ENCODE data around the gene MCRIP2.

MCRIP2 gene

DNA sequence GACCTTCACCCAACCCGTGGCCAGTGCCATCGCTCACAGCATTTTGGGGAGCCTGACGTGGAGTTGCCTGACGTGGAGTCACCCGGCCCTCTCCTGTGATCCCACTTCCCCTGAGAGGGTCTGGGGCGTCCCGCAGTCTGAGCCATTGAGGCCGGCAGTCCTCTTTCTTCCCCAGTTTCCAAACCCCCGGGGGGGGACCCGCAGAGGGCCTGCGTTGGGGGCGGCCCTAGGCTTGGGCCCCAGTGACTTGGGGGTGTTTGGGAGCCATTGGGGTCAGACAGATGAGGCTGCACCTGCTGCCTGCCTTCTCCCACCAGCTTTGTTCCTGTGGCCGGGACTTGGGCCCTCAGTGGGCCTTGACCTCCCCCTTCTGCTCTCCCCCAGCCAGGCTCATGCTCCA lies 28.0 kb downstream of the MCRIP2 start:
- DNase-seq (ENCODE audit: low read depth in 2 of 2), result no peak

DNA sequence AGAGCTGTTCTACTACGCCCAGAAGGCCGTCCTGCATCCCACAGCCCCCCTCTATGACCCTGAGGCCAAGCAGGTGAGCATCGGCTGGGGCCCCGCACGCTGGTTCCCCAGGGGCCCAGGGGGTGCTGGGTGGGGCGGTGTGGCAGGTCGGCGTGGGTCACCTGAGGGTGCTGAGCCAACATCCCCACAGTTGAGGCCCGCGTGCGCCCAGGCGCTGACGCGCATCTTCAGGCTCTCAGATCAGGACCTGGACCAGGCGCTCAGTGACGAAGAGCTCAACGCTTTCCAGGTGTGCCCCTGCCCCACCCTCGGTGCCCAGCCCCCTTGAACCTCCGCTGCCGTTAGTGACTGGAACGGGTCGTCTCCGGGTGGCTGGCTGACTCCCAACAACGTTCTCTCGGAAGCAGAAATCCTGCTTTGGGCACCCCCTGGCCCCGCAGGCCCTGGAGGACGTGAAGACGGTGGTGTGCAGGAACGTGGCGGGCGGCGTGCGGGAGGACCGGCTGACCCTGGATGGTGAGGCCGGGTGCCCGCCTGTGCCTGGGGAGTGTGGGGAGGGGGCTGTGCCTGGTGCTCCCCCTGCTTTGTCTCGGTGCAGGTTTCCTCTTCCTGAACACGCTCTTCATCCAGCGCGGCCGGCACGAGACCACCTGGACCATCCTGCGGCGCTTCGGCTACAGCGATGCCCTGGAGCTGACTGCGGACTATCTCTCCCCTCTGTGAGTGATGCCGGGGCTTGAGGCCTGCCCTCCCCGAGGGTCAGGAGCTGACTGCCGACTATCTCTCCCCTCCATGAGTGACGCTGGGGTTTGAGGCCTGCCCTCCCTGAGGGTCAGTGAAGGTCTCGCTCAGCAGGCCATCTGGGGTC lies 29.1 kb downstream of the MCRIP2 start:
- DNase-seq (ENCODE audit: low read depth in 2 of 2), result no peak

DNA sequence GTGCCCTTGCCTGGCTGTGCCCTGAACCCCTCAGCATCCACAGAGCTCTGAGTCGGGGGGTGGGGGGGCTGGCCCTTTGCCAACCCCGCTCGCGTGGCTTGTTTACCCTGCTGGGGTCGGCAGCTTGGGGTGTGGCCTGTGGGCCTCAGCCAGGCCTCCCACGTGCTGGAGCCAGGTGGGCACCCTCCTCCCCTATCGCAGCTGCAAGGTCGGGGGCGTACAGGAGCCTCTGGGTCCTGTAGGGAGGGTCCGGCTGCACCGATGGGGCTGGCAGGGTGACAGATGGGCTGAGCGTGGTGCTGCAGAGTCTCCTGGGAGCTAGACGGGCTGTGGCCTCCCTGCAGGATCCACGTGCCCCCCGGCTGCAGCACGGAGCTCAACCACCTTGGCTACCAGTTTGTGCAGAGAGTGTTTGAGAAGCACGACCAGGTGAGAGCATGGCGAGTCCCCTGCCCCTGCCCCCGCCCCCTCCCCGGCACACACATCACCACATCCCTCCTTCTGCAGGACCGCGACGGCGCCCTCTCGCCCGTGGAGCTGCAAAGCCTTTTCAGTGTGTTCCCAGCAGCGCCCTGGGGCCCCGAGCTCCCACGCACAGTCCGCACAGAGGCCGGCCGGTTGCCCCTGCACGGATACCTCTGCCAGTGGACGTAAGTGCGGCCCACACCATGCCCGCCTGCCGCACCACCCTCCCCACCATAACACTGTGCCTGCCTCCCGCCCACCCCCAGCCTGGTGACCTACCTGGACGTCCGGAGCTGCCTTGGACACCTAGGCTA lies 29.9 kb downstream of the MCRIP2 start:
- DNase-seq (ENCODE audit: low read depth in 2 of 2), result no peak

DNA sequence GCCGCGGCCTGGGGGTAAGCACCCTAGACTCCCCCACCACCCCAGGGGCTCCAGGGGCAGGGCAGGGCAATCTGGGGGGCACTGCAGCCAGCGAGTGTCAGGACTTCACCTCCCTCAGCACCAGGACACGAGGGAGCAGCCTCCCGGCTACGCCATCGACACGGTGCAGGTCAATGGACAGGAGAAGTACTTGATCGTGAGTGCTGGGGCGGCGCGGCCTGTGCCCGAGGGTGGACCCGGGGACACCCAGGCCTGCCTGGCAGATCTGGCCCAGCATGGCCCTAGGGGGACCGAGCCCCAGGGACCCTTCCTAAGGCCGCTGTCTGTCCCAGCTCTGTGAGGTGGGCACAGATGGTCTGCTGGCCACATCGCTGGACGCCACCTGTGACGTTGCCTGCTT lies 30.7 kb downstream of the MCRIP2 start:
- no peak for DNase-seq (ENCODE audit: low read depth in 2 of 2)

DNA sequence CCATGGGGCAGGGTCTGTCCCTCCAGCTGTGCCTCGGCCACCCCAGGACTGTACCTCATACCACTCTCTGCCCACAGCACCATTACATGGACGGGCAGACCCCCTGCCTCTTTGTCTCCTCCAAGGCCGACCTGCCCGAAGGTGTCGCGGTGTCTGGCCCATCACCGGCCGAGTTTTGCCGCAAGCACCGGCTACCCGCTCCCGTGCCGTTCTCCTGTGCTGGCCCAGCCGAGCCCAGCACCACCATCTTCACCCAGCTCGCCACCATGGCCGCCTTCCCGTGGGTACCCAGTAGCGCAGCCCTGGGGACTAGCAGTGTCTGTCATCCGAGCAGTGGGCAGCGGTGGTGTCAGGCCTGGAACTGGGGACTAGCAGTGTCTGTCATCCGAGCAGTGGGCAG lies 31.2 kb downstream of the MCRIP2 start:
- DNase-seq (ENCODE audit: low read depth in 2 of 2), result no peak

DNA sequence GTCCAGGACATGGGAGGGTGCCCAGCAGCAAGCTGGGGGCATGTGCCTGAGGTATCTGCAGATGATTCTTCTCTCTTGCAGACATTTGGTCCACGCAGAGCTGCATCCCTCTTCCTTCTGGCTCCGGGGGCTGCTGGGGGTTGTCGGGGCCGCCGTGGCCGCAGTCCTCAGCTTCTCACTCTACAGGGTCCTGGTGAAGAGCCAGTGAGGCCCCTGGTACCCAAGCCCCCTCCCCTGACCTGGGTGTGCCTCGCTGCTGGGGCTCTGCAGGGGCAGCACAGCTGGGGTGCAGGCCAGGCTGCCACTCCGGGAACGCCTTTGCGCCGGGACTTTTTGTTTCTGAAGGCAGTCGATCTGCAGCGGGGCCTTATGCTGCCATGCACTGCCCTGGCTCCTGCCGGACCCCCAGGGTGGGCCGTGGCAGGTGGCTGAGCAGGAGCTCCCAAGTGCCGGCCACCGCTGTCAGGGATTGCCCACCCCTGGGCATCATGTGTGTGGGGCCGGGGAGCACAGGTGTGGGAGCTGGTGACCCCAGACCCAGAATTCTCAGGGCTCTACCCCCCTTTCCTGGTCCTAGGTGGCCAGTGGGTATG lies 31.9 kb downstream of the MCRIP2 start:
- DNase-seq (ENCODE audit: low read depth in 2 of 2), result no peak

DNA sequence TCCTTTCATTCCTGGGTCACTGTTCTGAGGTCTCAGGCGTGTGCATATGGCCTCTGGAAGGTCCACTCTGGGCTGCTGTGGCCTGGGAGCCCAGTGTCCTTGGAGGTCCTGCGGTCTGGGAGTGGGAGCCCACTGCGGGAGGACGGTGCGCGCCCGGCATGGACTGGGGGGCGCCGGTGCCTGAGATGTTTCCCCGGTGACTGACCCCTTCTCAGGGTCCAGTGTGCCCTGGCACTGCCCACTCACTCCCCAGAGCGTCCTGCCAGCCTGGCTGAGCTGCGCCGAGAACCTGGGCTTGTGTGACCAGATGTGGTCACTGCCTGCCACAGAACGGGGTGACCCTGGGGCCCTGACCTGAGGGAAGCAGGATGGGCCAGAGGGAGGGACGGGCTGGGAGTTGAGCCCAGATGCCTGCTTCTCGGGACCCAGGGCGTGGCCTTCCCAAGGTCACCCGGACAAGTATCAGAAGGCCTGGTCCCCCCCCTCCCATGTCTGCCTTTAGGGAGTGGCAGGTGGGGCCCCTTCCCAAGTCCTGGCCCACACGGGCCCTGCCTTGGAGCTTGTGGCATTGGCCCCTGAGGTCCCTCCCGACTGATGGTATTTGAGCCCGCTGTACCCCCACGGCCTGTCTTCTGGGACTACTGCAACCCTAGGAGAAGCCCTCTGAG lies 32.7 kb downstream of the MCRIP2 start:
- DNase-seq (ENCODE audit: low read depth in 2 of 2), result no peak

DNA sequence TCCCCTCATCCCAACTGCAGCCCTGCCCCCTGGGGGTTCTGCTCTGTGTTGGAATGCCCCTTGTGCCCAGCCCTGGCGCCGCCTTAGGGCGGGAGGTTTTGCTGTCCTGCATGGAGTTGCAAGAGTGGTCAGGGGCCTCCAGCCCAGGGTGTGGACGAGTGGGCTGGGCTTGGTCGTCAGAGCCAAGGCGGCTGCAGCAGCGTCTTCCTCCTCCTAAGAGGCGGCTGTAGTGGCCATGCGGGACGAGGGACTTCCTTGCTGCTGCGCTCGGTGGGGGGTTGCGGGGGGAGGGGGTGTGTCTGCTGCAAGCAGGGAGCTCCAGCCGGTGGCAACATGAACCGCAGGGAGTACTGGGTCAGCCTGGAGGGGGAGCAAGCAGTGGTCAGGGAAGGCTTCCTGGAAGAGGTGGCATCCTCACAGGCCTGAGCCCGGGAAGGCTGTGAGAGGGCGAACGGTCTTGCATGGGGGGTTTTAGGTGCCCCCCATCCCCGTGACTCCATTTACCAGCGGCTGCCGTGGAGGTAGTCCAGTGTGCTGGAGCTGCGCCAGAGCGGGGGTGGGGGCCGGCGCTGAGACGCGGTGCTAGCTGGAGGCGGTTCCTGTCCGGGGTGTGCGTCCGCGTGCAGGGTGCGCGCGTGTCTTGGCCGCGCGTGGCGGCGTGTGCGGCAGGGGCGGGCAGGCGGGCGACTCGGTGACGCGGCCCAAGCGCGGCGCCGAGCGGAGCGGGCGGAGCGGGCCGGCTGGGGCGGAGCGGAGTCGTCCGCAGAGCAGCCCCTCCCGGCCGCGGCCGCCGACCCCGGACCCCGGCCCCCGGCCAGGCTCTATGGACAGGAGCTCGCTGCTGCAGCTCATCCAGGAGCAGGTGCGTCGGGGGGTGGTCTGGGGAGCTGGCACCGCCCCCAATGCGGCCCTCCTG lies 33.6 kb downstream of the MCRIP2 start, which contains the start of gene RHBDL1:
TSS of gene RHBDL1 (plus strand) at position 704 of the 916 bp plus-strand sequence. CDS start at position 824, 120 bp downstream.
- no peak for DNase-seq (ENCODE audit: low read depth in 2 of 2)

DNA sequence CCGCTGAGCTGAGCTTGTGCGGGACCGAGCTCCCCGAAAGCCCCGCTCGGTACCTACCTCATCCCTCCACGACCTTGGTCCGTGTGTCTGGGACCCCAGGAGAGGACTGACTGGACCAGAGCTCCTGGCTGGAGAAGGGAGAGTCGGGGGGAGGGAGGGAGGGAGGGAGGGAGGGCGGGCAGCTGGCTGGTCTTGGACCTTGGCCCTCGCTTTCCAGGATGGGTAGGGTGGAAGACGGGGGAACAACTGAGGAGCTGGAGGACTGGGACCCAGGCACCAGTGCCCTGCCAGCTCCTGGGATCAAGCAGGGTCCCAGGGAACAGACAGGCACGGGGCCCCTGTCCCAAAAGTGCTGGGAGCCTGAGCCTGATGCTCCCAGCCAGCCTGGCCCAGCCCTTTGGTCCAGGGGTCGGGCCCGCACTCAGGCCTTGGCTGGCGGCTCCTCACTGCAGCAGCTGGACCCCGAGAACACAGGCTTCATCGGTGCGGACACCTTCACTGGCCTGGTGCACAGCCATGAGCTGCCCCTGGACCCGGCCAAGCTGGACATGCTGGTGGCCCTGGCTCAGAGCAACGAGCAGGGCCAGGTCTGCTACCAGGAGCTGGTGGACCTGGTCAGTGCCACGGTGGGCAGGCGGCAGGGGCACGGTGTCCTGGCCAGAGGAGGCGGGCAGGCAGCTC lies 34.4 kb downstream of the MCRIP2 start:
- no peak for DNase-seq (ENCODE audit: low read depth in 2 of 2)

DNA sequence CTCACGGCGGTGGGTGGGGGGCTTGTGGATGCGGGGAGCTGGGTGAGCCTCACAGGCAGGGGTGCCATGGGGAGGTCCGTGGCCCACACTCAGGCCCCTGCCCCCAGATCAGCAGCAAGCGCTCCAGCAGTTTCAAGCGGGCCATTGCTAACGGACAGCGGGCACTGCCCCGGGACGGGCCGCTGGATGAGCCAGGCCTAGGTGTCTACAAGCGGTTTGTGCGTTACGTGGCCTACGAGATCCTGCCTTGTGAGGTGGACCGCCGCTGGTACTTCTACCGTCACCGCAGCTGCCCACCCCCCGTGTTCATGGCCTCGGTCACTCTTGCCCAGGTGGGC lies 34.9 kb downstream of the MCRIP2 start:
- DNase-seq (ENCODE audit: low read depth in 2 of 2), result no peak

DNA sequence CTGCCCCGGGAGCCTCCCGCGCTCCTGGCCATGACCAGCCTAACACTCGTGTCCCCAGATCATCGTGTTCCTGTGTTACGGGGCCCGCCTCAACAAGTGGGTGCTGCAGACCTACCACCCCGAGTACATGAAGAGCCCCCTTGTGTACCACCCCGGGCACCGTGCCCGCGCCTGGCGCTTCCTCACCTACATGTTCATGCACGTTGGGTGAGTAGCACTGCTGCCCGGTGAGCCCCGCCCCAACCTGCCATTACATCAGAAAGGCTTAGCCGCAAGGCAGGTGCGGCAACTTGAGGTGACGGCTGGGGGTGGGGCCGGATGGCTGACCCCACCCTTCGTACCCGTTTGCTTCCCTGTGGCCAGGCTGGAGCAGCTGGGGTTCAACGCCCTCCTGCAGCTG lies 35.3 kb downstream of the MCRIP2 start:
- no peak for DNase-seq (ENCODE audit: low read depth in 2 of 2)

DNA sequence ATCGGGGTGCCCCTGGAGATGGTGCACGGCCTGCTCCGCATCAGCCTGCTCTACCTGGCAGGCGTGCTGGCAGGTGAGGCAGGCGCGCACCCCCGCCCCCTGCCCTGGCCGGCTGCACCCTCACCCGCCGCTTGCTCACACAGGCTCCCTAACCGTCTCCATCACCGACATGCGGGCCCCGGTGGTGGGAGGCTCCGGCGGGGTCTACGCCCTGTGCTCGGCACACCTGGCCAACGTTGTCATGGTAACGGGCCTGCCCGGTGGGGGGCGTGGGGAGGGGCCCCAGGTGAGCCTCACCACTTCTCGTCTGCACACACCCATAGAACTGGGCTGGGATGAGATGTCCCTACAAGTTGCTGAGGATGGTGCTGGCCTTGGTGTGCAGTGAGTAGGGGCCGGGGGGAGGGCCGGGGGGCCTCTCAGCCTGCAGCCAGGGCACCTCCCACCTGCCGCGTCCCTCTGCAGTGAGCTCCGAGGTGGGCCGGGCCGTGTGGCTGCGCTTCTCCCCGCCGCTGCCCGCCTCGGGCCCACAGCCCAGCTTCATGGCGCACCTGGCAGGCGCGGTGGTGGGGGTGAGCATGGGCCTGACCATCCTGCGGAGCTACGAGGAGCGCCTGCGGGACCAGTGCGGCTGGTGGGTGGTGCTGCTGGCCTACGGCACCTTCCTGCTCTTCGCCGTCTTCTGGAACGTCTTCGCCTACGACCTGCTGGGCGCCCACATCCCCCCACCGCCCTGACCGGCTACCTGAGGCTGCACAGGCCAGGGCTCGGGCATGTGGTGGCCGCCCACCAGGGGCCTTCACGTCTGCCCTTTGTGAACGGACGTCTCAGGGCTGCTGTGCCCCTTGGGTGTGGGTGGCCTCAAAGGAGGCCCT lies 35.9 kb downstream of the MCRIP2 start:
- no peak for DNase-seq (ENCODE audit: low read depth in 2 of 2)

DNA sequence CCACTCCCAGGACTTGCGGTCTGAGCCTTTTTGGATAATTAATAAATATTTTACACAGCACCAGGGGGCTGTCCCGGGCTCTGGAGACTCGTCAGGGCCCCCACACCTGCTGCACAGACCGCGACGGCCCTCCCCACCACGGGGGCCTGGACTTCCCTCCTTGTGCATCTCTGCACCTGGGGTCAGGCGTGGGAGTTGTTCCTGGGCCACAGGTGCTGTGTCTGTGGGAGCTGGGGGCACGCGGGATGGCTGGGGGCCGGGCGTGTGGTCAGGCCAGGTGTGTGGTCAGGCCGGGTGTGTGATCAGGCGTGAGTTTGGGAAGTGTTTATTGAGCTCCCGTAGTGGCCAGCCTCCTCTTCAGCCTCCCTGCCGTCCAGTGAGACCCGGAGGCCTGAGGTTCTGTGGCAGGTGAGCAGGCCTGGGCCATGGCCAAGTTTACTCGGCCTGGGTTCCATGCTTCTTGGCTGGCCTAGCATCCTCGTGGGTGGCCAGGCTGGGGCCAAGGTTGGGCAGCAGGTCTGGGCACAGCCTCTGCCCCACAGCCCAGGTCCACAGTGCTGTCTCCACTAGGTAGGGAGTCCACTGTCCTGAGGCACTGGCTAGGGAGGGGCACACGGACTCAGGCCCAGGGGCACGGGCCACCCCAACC lies 36.7 kb downstream of the MCRIP2 start:
- no peak for DNase-seq (ENCODE audit: low read depth in 2 of 2)

DNA sequence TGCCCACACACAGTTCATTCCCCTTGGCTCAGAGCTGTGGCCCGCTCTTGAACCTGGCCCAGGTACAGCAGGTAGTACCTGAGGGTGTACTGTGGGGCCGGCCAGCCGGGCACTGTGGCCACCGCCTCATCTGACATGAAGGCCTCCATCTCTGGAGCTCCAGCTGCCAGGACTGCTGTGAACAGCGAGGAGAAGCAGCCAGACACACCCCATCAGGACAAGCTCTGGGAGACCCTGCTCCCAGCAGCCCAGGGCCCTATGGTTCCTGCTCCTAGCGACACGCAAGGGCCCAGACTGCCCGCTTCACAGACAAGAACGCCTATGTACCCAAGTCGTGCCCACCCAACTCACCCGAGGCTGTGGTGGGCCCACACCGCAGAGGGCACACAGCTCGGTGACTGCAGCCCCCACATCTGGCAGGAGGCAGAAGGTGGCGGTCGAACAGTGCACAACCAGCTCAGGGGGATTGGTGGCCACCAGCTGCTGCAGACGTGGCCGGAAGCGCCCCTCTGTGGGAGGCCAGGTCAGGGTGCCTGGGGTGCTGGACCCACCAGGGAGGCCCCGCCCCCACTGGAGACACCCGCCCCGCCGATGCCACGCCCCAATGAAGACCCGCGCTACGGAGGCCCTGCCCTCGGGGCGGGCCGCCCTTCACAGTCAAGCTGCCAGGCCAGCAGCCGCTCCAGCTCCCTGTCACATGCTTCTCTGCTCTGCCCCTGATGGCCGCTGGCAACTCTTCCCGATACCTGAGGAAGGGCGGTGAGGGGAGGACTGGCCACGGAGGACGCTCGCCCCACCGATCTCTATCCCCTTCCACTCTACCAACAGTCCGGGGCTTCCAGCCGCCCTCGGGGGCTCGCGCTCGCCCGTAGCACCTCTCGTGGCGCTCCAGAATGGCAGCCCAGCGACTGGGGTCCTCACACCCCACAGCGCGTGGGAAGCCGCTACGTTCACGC lies 37.5 kb downstream of the MCRIP2 start:
- DNase-seq (ENCODE audit: low read depth in 2 of 2), result no peak

DNA sequence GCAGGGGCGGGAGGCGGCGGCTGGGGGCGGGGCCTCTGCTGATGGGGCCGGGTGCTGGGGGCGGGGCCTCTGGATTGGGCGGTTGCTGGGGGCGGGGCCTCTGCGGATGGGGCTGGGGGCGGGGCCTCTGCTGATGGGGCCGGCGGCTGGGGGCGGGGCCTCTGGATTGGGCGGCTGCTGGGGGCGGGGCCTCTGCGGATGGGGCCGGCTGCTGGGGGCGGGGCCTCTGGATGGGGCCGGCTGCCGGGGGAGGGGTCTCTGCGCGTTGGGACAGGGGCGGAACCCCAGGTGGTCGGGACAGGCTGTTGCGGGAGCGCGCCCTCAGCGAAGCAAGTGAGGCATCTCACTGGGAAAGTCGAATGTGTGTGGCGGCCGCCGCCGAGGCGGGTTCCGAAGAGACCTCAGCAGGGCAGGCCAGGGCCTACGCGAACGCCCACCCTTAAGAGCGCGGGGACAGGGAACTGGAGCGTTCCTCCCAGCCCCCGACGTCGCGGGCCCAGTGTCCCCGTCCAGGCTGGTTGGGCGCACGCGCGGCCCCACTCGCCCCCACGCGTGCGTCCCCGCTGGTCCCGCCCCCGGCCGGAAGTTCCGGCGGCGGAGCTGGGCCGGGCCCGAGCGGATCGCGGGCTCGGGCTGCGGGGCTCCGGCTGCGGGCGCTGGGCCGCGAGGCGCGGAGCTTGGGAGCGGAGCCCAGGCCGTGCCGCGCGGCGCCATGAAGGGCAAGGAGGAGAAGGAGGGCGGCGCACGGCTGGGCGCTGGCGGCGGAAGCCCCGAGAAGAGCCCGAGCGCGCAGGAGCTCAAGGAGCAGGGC lies 38.4 kb downstream of the MCRIP2 start, which contains the start of gene STUB1:
TSS of gene STUB1 (plus strand) at position 597 of the 811 bp plus-strand sequence. CDS start at position 713, 116 bp downstream.
- peak; percentile 82 to 90 for DNase-seq (ENCODE audit: low read depth in 2 of 2)

DNA sequence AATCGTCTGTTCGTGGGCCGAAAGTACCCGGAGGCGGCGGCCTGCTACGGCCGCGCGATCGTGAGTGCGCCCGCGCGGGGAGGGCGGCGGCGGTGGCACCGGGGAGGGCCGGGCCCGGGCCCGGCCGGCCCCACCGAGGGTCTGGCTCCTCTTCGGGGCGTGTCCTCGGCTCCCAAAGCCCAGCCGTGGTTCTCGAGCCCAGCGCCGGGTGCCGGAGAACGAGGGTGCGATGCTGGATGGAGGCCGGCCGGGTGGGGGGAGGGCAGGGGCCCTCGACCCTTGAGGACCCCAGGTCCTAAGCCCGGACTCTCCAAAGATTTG lies 39.0 kb downstream of the MCRIP2 start:
- DNase-seq (ENCODE audit: low read depth in 2 of 2), result no peak

Measured in stimulated activated CD4-positive, alpha-beta T cell treated with anti-CD3 and anti-CD28 coated beads, Interleukin-12 subunit alpha, Interleukin-12 subunit beta, amount 100 ng/mL, for 24 hours (primary cell).